ENCODE measurements around the gene SLC5A6.

Gene SLC5A6

DNA sequence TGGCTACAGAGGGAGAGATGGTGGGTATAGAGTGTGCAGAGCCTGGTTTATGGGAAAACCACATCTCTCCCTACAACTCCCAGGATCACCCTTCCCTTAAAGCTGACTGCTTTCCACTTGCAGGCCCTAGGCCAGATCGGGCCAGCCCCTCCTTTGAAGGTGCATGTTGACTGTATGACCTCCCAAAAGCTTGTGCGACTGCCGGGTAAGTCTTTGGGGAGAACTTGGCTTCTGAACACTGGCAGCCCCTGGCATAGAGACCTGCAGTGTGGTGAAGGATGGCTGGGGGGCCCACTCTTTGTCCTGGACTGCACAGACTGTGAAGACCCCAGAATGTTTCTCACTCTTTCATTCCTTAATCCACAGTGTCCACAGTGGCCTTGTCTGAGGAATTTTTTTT, 24.6 kb upstream of the SLC5A6 start:
- no peak for DNase-seq (ENCODE audit: low read depth)

DNA sequence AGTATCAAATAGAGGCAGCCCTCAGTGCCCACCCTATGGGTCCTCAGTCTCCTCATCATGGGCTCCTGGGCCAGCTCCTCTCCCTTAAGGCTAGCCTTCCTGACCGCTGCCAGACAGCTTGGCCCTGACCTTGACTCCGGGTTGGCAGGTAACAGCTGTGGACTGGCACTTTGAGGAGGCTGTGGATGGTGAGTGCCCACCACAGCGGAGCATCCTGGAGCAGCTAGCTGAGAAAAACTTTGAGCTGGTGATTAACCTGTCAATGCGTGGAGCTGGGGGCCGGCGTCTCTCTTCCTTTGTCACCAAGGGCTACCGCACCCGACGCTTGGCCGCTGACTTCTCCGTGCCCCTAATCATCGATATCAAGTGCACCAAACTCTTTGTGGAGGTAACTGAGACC, 24.1 kb upstream of the SLC5A6 start:
- no peak for DNase-seq (ENCODE audit: low read depth)

DNA sequence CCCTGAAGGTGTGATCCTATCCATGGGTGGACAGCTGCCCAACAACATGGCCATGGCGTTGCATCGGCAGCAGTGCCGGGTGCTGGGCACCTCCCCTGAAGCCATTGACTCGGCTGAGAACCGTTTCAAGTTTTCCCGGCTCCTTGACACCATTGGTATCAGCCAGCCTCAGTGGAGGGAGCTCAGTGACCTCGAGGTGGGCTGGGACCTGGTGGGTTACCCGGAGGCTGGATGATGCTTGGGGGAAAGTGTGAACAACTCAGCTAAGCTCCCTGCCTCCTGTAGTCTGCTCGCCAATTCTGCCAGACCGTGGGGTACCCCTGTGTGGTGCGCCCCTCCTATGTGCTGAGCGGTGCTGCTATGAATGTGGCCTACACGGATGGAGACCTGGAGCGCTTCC, 21.3 kb upstream of the SLC5A6 start:
- DNase-seq (ENCODE audit: low read depth) = no peak

DNA sequence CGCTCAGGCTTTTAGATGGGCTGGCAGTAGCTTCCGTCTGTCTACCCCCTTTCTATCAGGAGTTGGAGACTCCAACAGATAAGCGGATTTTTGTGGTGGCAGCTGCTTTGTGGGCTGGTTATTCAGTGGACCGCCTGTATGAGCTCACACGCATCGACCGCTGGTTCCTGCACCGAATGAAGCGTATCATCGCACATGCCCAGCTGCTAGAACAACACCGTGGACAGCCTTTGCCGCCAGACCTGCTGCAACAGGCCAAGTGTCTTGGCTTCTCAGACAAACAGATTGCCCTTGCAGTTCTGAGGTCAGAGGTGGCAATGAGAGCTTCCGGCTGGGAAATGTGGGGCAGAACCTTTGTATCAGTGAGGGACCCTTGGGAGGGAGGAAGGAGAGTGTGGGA, 19.9 kb upstream of the SLC5A6 start:
- no peak for DNase-seq (ENCODE audit: low read depth)

DNA sequence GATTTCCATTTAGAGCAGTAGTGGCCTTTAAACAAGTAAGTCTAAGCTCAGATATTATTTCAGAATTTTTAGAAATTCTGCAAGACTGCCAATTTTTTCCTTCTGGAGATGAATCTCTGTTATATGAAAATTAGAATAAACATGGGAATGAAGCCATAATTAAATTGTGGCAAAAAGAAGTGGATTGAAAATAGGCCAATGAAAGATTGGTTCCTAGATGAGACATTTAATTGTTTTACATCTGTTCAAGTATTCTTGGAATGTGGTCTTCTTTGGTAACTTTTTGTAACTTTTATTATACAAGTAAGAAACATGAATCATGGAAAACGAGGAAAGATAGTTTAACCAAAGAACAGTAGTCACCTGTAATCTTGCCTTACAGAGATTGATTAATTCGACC, 15.4 kb upstream of the SLC5A6 start:
- DNase-seq (ENCODE audit: low read depth) = no peak

DNA sequence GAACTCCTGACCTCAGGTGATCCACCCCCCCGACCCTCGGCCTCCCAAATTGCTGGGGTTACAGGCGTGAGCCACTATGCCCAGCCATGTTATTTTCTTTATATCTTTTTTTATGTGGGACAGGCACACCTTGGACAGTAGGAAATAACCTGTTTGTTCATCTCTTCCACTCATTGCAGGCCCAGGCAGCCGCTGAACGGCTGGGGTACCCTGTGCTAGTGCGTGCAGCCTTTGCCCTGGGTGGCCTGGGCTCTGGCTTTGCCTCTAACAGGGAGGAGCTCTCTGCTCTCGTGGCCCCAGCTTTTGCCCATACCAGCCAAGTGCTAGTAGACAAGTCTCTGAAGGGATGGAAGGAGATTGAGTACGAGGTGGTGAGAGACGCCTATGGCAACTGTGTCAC, 13.5 kb upstream of the SLC5A6 start:
- no peak for DNase-seq (ENCODE audit: low read depth)

DNA sequence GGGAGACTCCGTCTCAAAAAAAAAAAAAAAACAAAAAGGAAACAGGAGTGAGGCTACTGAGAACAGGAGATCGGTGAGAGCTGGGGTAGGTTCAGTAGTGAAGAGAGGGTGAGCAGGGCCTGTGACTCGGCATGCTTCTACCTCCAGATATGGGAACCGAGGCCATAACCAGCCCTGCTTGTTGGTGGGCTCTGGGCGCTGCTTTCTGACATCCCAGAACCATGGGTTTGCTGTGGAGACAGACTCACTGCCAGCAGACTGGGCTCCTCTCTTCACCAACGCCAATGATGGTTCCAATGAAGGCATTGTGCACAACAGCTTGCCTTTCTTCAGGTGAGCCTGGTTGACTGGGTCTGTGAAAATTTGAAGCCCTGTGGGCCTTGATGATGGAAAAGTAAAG, 11.3 kb upstream of the SLC5A6 start:
- DNase-seq (ENCODE audit: low read depth) = no peak

DNA sequence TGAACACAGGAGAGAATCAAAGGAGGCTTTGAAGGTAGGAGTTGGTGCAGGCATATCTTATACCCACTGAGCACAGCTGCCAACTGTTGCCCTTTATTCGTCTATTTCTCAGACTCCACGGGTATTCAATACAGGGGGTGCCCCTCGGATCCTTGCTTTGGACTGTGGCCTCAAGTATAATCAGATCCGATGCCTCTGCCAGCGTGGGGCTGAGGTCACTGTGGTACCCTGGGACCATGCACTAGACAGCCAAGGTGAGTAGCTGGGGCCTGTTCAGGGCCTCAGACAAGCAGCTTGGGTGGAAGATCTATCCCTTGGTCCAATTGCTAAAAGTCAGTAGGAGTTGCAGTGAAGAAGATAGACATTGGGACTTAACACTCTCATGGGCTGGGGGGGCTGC, 10.3 kb upstream of the SLC5A6 start:
- DNase-seq (ENCODE audit: low read depth) = no peak

DNA sequence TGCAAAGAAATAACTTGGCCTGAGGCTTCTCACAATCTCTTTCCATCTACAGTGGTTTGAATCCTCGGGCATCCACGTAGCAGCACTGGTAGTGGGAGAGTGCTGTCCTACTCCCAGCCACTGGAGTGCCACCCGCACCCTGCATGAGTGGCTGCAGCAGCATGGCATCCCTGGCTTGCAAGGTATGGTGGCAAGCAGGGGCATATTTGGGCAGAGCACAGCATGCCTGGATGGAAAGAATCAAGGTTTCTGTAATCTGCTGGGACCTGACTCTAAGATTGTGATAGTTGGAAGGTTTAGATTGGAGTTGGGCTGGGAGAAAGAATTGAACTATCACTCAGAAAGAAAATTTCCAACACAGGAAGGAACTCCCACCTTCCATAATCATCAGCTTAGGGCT, 9.1 kb upstream of the SLC5A6 start:
- DNase-seq (ENCODE audit: low read depth) = no peak

DNA sequence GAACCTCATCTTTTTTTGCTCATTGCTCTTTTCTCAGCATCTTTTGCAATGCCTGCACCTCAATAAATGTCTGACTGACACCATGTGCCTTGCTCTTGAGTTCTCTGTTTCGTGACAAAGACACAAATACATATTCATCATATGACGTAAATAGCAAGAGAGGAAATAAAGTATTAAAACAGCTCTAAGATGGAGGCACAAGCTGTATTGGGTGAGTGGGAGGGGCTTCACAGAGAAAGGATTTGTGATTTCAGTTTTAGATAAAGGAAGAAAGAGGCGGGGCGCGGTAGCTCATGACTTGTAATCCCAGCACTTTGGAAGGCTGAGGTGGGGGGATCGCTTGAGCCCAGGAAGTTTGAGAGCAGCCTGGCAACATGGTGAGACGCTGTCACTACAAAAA, 8.0 kb upstream of the SLC5A6 start:
- DNase-seq (ENCODE audit: low read depth) = no peak

DNA sequence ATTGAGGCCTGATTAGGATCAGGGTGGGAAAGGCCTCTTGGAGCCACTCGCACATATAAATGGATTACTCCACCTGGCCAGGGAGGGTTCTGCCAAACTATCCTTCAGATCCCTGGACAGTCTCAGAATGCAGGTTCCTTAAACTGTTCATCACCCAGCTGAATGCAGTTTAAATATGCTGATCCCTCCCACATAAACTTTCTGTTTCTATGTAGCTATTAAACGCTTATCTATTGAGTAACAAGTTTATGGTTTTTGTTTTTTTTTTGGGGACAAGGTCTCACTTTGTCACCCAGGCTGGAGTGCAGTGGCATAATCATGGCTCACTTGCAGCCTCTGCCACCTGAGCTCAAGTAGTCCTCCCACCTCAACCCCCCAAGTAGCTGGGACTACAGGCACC, 7.0 kb upstream of the SLC5A6 start:
- DNase-seq (ENCODE audit: low read depth) = no peak

DNA sequence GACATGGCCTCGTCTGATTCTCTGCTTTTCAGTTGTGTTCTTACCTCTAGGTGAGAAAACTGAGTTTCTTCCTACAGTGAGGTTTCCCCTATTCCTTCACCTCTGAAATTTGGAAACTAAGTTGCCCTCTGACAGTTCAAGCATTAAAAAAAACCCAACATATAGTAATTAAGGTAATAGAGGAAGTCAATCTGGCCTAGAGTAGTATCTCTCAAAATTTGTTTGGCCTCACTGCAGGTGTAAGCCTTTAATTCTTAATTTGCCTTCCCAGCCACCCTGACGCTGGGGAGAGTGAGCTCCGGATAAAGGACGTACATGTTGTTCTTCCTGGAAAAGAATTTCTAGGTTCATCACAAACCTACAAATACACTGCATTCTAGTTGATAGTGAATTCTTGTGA, 6.5 kb upstream of the SLC5A6 start:
- DNase-seq (ENCODE audit: low read depth) = no peak

DNA sequence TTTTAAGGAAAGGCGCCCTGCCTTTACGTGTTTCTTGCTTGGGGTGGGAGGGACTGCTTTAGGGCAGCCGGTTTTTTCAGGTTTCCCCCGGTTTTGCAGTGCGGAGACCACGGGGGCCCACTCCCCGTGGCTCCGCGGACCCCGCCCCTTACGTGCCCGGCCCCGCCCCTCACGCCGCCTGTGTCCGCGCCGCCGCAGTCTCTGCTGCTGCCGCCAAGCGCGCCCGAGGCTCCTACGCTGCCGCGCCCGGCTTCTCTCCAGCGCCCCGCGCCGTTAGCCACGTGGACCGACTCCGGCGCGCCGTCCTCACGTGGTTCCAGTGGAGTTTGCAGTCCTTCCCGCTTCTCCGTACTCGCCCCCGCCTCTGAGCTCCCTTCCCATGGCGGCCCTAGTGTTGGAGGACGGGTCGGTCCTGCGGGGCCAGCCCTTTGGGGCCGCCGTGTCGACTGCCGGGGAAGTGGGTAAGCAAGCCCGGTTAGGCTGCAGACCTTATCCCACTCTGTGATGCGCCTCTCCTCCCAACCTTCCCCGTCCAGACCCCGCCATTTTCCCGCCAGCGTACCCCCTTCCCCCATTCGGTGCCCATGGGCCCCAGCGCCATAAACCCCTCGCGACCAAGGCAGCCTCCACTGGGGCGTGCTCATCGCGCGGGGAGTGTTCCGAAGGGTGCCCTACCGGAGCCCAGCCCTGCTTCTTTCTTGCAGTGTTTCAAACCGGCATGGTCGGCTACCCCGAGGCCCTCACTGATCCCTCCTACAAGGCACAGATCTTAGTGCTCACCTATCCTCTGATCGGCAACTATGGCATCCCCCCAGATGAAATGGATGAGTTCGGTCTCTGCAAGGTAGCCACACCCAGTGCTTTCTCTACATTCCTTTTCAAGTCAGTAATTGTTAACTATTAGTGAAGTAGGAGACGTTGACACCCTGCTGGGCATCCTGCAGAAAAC, 5.4 kb upstream of the SLC5A6 start, which contains the start of gene CAD:
Gene CAD, plus strand, starts transcription at position 197 of the 949 bp plus-strand sequence. Its CDS starts 183 bp downstream, at position 380.
- DNase-seq (ENCODE audit: low read depth) = peak; percentile 40

DNA sequence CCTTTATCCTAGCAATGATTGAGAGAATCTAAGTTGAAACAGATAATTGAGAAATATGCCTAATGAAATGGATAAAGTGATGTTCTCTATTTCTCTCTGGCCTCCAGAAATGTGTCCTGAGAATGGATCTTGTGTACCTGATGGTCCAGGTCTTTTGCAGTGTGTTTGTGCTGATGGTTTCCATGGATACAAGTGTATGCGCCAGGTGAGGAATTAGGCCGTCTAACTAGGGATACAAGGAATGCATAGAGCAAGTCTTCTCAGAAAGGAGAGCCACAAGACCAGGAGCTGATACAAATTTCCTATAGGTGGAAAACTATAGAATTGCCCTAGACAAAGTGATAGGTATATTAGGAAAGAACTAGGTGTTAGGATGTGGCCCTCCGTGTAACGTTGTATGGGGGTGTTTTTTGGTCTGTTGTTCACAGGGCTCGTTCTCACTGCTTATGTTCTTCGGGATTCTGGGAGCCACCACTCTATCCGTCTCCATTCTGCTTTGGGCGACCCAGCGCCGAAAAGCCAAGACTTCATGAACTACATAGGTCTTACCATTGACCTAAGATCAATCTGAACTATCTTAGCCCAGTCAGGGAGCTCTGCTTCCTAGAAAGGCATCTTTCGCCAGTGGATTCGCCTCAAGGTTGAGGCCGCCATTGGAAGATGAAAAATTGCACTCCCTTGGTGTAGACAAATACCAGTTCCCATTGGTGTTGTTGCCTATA, 4.5 kb upstream of the SLC5A6 start:
- DNase-seq (ENCODE audit: low read depth) = no peak

DNA sequence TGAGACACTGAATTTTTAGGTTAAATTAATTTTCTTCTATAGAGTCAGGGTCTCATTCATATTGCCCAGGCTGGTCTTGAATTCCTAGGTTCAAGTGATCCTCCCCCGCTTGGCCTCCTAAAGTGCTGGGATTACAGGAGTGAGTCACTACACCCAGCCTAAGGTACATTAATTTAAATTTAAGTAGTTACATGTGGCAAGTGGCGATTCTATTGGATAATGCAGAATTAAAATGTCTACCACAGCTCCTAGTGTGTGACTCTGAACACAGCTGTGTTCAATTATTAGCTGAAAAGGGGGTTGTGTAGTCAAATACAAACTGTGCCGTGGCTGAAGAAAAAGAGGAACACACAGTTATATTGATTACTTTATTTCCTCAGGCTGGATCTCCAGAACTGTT, 2.9 kb upstream of the SLC5A6 start:
- DNase-seq (ENCODE audit: low read depth) = peak; percentile 38

DNA sequence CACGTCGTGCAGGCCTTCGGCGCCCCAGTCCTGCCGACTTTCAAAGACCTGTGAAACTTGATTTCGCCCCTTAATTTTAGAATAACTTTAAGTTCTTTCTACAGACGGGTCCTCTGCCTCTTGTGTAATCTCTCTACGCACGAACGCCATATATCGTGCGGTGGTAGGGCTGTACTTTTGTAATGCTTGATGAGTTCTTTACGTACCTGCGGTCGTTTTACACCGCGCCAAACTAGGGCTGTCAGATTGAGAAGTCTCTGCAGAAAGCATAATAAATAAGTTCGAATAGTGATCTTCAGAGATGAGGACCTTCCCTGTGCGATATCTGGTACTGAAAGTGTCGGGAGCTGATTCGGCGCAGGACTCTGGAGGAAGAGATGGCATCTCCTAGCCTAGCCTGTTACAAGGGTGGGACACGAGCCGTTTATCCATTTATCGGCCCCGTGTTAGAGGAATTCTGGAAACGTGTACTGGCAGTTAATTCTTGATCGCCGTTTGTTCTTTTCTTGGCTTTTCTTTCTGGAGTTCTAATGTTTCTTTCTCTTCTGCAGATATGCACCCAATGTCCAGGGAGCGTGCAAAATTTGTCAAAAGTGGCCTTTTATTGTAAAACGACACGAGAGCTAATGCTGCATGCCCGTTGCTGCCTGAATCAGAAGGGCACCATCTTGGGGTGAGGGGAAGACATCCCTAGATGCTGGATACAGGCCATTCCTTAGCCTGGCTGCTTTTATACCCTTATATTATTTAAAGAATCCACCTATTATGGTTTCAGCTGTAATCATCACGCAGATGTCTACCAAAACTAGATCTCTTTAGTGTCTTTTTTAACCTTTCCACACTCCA, 781 bp upstream of the SLC5A6 start:
- DNase-seq (ENCODE audit: low read depth) = peak; percentile 31

DNA sequence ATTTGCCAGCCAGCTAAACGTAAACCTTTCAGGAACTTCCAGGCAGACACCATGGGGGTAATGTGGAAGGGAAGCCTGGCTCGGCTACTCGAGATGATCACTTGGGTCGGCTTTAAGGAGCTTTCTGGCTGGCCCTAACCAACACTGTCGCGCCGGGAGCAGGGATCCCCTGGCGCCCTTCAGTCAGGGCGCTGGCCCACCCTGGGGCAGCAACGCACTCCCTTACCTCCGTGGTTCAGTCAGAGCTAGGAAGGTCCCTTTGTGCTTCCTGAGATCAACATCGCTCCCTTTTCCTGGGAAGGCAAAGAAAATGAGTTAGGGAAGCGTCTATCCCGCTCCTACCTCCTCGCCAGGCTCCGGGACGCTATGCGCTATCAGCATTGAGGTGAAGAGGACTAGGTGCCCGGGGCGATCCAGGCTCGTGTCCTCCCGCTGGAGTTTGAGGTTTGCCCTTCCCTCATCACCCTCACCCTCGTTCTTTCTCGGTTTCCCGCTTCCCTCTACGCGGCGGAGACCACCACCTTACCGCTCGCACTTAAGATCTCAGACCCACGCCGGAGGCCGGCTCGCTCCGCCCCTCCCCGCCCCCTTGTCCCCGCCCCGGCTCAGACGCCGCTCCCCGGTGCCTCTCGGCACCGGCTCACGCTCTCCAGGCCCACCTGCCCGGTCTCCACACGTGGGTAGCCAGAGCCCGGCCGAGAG, 676 bp downstream of the SLC5A6 start:
- no peak for DNase-seq (ENCODE audit: low read depth)

DNA sequence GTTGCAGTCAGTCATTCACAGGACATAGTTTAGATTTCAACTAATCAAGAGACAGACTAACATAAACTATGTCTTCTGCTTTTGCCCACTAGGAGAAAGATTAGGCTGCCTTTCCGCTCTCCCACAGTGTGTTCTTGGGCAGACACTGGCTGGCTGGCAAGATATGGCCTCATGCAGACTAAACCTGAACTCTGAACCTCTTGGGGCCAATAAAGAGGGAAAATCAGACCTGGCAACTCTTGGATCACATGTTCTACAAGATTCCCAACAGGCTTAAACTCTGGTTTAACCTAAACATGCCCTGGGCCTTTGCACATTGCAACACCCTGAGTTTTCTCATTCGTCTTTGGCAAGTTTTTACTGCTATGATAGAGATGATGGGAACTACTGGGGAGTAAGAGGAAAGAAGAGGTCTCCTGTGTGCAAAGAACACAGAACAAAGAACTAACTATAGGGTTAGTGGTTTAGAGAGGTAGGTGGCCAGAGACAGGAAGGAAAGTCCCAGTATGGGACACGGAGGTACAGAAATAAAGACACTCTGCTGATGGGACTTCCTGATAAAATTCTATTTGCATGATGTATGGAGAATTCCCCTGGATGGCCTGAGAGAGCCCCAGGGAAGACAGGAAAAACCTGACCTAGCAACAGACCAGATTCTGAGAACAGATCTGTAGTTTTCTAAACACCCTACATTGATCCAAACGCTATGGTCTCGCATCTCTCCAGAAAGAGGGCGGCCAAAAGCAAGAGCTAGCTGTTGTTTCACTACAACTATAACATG, 2.3 kb downstream of the SLC5A6 start:
- no peak for DNase-seq (ENCODE audit: low read depth)

DNA sequence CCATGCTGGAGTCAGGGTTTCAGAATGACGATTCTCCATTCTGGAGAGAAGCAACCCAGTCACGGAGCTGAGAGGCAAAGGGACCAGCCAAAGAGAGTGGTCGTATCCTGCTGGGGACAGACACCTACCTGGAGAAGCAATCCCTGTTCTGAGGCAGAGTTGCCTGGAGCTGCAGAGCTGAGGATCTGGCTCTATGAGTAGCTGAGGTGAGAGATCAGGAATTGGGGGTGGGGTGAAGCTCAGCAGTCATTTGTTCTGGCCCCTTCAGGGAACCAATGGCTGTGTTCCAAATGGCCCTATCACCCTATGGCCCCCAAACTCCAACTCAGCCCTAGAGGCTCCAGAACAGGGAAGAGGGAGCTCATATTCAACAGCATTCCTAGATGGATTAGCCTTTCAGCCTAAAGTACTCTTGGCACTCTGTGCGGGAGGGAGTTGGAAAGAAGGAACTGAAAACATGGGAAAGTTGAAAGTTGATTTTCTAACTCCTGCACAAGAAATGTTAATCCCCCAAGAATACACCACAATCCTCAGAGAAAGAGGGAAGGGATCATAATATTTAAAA, 3.5 kb downstream of the SLC5A6 start:
- no peak for DNase-seq (ENCODE audit: low read depth)

DNA sequence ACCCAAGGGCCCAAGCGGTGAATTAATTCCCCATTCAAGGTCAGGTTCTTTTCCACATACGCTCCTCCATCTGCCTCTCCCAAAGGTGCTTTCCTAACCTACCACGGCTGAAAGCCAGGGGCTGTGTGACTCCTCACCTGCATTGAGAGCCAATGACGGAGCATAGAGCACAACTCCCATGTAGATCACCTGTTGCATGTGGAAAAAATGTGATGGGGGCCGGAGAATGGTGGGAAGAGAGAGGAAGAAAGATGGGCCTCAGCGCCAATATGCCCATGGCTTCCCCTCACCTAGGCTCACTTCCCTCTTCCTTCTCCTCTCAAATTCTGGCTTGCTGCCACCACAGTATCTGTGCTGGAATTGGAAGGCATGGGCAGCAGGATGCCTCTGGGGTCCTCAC, 5.7 kb downstream of the SLC5A6 start:
- no peak for DNase-seq (ENCODE audit: low read depth)

DNA sequence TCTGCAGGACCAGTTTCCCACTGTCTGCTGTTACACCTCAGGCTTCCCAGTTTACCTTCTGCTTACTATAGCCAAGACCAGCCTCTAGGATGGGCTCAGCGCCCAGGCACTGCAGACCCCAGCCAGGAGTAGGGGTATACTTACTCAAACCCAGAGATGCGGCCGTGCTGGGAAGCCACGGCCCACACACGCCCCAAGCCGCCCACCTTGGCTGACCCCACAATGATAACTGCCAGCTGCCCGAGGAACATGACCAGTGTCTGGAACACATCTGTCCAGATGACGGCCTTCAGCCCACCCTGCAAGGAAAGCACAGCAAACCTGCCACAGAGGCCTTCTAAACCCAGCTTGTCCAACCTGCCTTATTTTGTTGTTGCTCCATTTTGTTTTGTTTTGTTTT, 6.9 kb downstream of the SLC5A6 start:
- DNase-seq (ENCODE audit: low read depth) = no peak

All from GM04504 (cell line).